HepG2 (cell line): Measurements from ENCODE around the gene TLR5. TPM values are rescaled to one million over a fixed set of nuclear protein-coding genes. Genes with fewer than 3 reads are reported as not detected.

Source experiments
- ATAC-seq: fragments of 200-7000 bp; cut with Tn5 transposase; 3 replicates; pipeline ENCODE4 v1.9.1; 2020; ENCODE audit warnings: mild to moderate bottlenecking, moderate library complexity
- BruUV-seq: library from RNA; stranded (reverse); fragments of 400-500 nt; replicated peaks from 2 replicates; lab custom pipeline; 2021; lab: Mats Ljungman, UMichigan
- CTCF ChIA-PET: fragments of 300-600 bp; formaldehyde crosslinking; extraction: SDS; loops from one replicate; lab custom pipeline; 2021; ENCODE audit warnings: low total read pairs, inconsistent platforms, low intra/inter-chr PET ratio; lab: Yijun Ruan, JAX
- POLR2A ChIA-PET: fragments of 350-600 bp; sonication (Branson Sonifier 250); formaldehyde crosslinking; loops from one replicate; lab custom pipeline; 2020; ENCODE audit warnings: antibody characterized with exemption, inconsistent platforms; lab: Yijun Ruan, JAX
- DNase-seq: peaks from one replicate; pipeline ENCODE4 v3.0.0-alpha.2; 2015; ENCODE audit warnings: low spot score
- FAIRE-seq: peaks from 3 replicates; lab custom pipeline; 2011; peaks lifted over from hg19 to GRCh38; lab: Jason Lieb, UNC
- H2AFZ ChIP-seq: one replicate; pipeline ENCODE4 v1.6.1; 2011; ENCODE audit warnings: low read length, inconsistent platforms
- H3K27ac ChIP-seq: fragments of 300-600 bp; 3 replicates; pipeline ENCODE4 v1.8.0; 2011; ENCODE audit warnings: mixed run types, mild to moderate bottlenecking, mixed read lengths, low read length, inconsistent platforms; ENCODE audit not compliant: insufficient read depth; ENCODE audit errors: extremely low read length
- H3K27me3 ChIP-seq, 2 experiments: fragments of 200-600 bp in 1 of 2; 2 replicates in 1 of 2; 3 replicates in 1 of 2; pipeline versions ENCODE4 v1.6.0 to v1.8.0; 2011; ENCODE audit warnings: low read length in 2 of 2, mild to moderate bottlenecking in 2 of 2, moderate library complexity in 2 of 2, inconsistent platforms in 1 of 2; ENCODE audit not compliant: insufficient read depth in 2 of 2, control insufficient read depth in 1 of 2
- H3K36me3 ChIP-seq, 2 experiments: fragments of 200-600 bp in 1 of 2; replicated peaks in 1 of 2; 2 replicates in 1 of 2; 3 replicates in 1 of 2; pipeline versions ENCODE4 v1.5.1 to v1.8.0; 2011; ENCODE audit warnings: low read length in 2 of 2, inconsistent platforms in 1 of 2; ENCODE audit not compliant: insufficient read depth in 2 of 2, control insufficient read depth in 1 of 2
- H3K4me1 ChIP-seq: 2 replicates; pipeline ENCODE4 v1.5.1; 2012; ENCODE audit warnings: low read length, inconsistent platforms; ENCODE audit not compliant: insufficient read depth
- H3K4me2 ChIP-seq: 2 replicates; pipeline ENCODE4 v1.6.0; 2011; ENCODE audit warnings: low read depth, low read length, inconsistent platforms
- H3K4me3 ChIP-seq, 3 experiments: fragments of 200-600 bp in 1 of 3; sonication (generic), shearing (Covaris generic) in 1 of 3; replicated peaks in 1 of 3; 2 replicates each; pipeline ENCODE4 v1.5.1; 2011 to 2016; ENCODE audit warnings: low read length in 3 of 3, inconsistent platforms in 2 of 3, low read depth in 2 of 3, mild to moderate bottlenecking in 2 of 3, control low read depth in 1 of 3, mixed read lengths in 1 of 3; ENCODE audit not compliant: insufficient read depth in 1 of 3
- H3K79me2 ChIP-seq: one replicate; pipeline ENCODE4 v1.6.1; 2011; ENCODE audit warnings: low read length, inconsistent platforms; ENCODE audit not compliant: insufficient read depth
- H3K9ac ChIP-seq: 2 replicates; pipeline ENCODE4 v1.6.0; 2011; ENCODE audit warnings: mild to moderate bottlenecking, low read depth, low read length, inconsistent platforms; ENCODE audit not compliant: insufficient read depth
- H3K9me3 ChIP-seq: 2 replicates; pipeline ENCODE4 v1.5.1; 2012; ENCODE audit warnings: mild to moderate bottlenecking, low read length
- H4K20me1 ChIP-seq: 2 replicates; pipeline ENCODE4 v1.6.0; 2011; ENCODE audit warnings: inconsistent platforms, mild to moderate bottlenecking, low read length, moderate library complexity; ENCODE audit not compliant: insufficient read depth
- ATF7-NPFF ChIP-seq: sonication (generic); formaldehyde crosslinking; IDR thresholded peaks from 2 replicates; pipeline ENCODE4 v1.8.1; 2023; ENCODE audit warnings: mild to moderate bottlenecking, low read depth, missing genetic modification reagents, moderate library complexity
- IKZF1 ChIP-seq: fragments of 450-650 bp; IDR thresholded peaks from 2 replicates; pipeline ENCODE4 v1.7.1; 2016
- MAF1 ChIP-seq: sonication (generic); formaldehyde crosslinking; IDR thresholded peaks from 2 replicates; pipeline ENCODE4 v1.5.0; 2020; ENCODE audit warnings: missing genetic modification reagents, borderline replicate concordance
- PLRG1 ChIP-seq: fragments of 450-650 bp; conservative IDR thresholded peaks from 2 replicates; pipeline ENCODE4 v1.6.1; 2016
- RAD51 ChIP-seq: fragments of 450-650 bp; IDR thresholded peaks from 2 replicates; pipeline ENCODE4 v1.6.1; 2016; ENCODE audit warnings: borderline replicate concordance
- RBM22 ChIP-seq: fragments of 200-400 bp; formaldehyde crosslinking; optimal IDR thresholded peaks from 2 replicates; pipeline ENCODE3; 2017; ENCODE audit warnings: mild to moderate bottlenecking, low read length, moderate library complexity
- SAFB2 ChIP-seq: sonication (generic); formaldehyde crosslinking; IDR thresholded peaks from 2 replicates; pipeline ENCODE4 v1.5.1; 2020; ENCODE audit warnings: missing genetic modification reagents, low read depth, mild to moderate bottlenecking, borderline replicate concordance
- SAP130 ChIP-seq: IDR thresholded peaks from 2 replicates; pipeline ENCODE4 v1.6.1; 2016; ENCODE audit warnings: low read depth
- TMF1 ChIP-seq: sonication (generic); formaldehyde crosslinking; IDR thresholded peaks from 2 replicates; pipeline ENCODE4 v1.8.1; 2022; ENCODE audit warnings: low read depth, missing genetic modification reagents
- ZFYVE20 ChIP-seq: sonication (generic); formaldehyde crosslinking; IDR thresholded peaks from 2 replicates; pipeline ENCODE4 v1.8.0; 2023; ENCODE audit warnings: low read depth, mild to moderate bottlenecking, moderate library complexity, missing genetic modification reagents, borderline replicate concordance
- WGBS: methylation state at CpG from one replicate; pipeline ENCODE4 v1.1.6; 2017; ENCODE audit warnings: low lambda C conversion rate; 5-methylcytosine and 5-hydroxymethylcytosine counted together
- in situ Hi-C: cut with HindIII; loops from 2 replicates; pipeline ENCODE4 v1.10.0; 2017; ENCODE audit warnings: low pct_unique_long_range_greater_than_20kb; ENCODE audit not compliant: extremely low pct_ligation_motif_present
- intact Hi-C: fragments of 100-400 bp; cut with micrococcal nuclease; formaldehyde crosslinking; loops from one replicate; pipeline ENCODE4 v1.10.0; 2022; ENCODE audit not compliant: unreplicated experiment
- polyA plus RNA-seq, 8 experiments: library from polyadenylated mRNA; depleted of rRNA in 3 of 8; stranded (reverse) in 7 of 8; unstranded in 1 of 8; fragments of >200 nt; fragmentation: Illumina TruSeq in 4 of 8; extraction: Trizol in 4 of 8; gene quantifications; 2 replicates each; pipeline versions ENCODE4 v1.2.1 to v1.2.3, GENCODE V29; 2011 to 2016; ENCODE audit warnings: low read depth in 4 of 8, missing spikeins in 1 of 8, mixed read lengths in 1 of 8; ENCODE audit not compliant: insufficient read depth in 1 of 8
- total RNA-seq, 5 experiments: library from RNA; depleted of rRNA; stranded (reverse); fragments of >200 nt; fragmentation: Illumina TruSeq; extraction: Trizol; gene quantifications; 2 replicates each; pipeline ENCODE4 v1.2.3, GENCODE V29; 2016; ENCODE audit warnings: low read depth in 1 of 5
- TF ChIP-seq, protein P1 (sequence below): sonication (generic); formaldehyde crosslinking; IDR thresholded peaks from 2 replicates; pipeline ENCODE4 v1.8.0; 2022; ENCODE audit warnings: mild to moderate bottlenecking, missing genetic modification reagents

Gene TLR5
- total and polyA plus RNA-seq, 2 of the 13 experiments (the other 11 are each of a cell fraction or from before 2014, with no cell fraction given), result not detected

- TF ChIP-seq MAF1 (CRISPR knock-in tag) (no peak), IKZF1 (no peak)
Observed at GRCh38 chr1:223152399-223152798, 9.4 kb upstream of the TLR5 start (continued).

- no TSS peak for BruUV-seq
- 19% methylated on average over 5 of the region's 5 CpGs for WGBS
- H3K4me2 ChIP-seq, result no peak overlapping the region
- ChIA-PET CTCF (no interaction called here), POLR2A (no interaction called here)
- H3K4me1 ChIP-seq, result no peaks in the 10 kb centered on the region
- no peaks in the 10 kb centered on the region; a peak in 1 of 5 replicates for H3K27me3 ChIP-seq
- no peak overlapping the region for H3K9ac ChIP-seq
- ATAC-seq (no peak), DNase-seq (no peak), FAIRE-seq (no peak)
- in situ Hi-C loops (no loop called here), intact Hi-C loops (no loop called here)
- no peaks in the 10 kb centered on the region for H3K79me2 ChIP-seq
- no peak overlapping the region for H3K4me3 ChIP-seq
- H3K36me3 ChIP-seq, result no peaks in the 10 kb centered on the region
- no peak for TF ChIP-seq ZFYVE20
- TF ChIP-seq, protein P1, sequence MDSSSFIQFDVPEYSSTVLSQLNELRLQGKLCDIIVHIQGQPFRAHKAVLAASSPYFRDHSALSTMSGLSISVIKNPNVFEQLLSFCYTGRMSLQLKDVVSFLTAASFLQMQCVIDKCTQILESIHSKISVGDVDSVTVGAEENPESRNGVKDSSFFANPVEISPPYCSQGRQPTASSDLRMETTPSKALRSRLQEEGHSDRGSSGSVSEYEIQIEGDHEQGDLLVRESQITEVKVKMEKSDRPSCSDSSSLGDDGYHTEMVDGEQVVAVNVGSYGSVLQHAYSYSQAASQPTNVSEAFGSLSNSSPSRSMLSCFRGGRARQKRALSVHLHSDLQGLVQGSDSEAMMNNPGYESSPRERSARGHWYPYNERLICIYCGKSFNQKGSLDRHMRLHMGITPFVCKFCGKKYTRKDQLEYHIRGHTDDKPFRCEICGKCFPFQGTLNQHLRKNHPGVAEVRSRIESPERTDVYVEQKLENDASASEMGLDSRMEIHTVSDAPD (CRISPR knock-in tag), result no peak
- TF ChIP-seq ATF7-NPFF (CRISPR knock-in tag), result no peak
- no peak for TF ChIP-seq SAFB2 (CRISPR knock-in tag)
- no peak for TF ChIP-seq PLRG1
- TF ChIP-seq TMF1 (CRISPR knock-in tag), result no peak
- TF ChIP-seq RBM22, result no peak
- TF ChIP-seq SAP130, result no peak
- TF ChIP-seq RAD51, result no peak
- H2AFZ ChIP-seq, result no peak overlapping the region
- H3K9me3 ChIP-seq, result no peaks in the 10 kb centered on the region
- no peaks in the 10 kb centered on the region for H4K20me1 ChIP-seq
- H3K27ac ChIP-seq, result no peak overlapping the region
Observed at GRCh38 chr1:223150443-223150842, 7.4 kb upstream of the TLR5 start.
